ENCODE measurements around the gene PIGQ.

The PIGQ gene

GRCh38 chr16:630249-630814, 60.6 kb downstream of the PIGQ start:
- no peak for DNase-seq (ENCODE audit: low spot score)
- Mint-ChIP-seq H3K4me1 (ENCODE audit: low read depth) (peaks cover 2% of the 10 kb centered on the region), H3K27me3 (ENCODE audit: low read depth) (no peaks in the 10 kb centered on the region), H3K9me3 (no peaks in the 10 kb centered on the region), H3K4me3 (no peak overlapping the region), H3K27ac (no peak overlapping the region), H3K36me3 (ENCODE audit: low read depth) (no peaks in the 10 kb centered on the region)

- no peaks in the 10 kb centered on the region for H3K27me3 Mint-ChIP-seq (ENCODE audit: low read depth)
- H3K9me3 Mint-ChIP-seq: no peaks in the 10 kb centered on the region
- DNase-seq (ENCODE audit: low spot score): no peak
- H3K4me1 Mint-ChIP-seq (ENCODE audit: low read depth): peaks cover 2% of the 10 kb centered on the region
- no peak within 1 kb of the TSS for H3K4me3 Mint-ChIP-seq
- H3K27ac Mint-ChIP-seq: no peak within 1 kb of the TSS
- no peaks in the 10 kb centered on the region for H3K36me3 Mint-ChIP-seq (ENCODE audit: low read depth)
These were observed 61.1 kb downstream of the PIGQ start, which contains the start of gene WFIKKN1 for GRCh38 chr16:630815-631405. Gene WFIKKN1 (plus strand): TSS chr16:630985. CDS start chr16:631254, 269 bp downstream.

GRCh38 chr16:631808-632358, 62.1 kb downstream of the PIGQ start:
- no peak overlapping the region for H3K27ac Mint-ChIP-seq
- H3K4me3 Mint-ChIP-seq: no peak overlapping the region
- H3K36me3 Mint-ChIP-seq (ENCODE audit: low read depth): peaks cover 2% of the 10 kb centered on the region
- no peaks in the 10 kb centered on the region for H3K27me3 Mint-ChIP-seq (ENCODE audit: low read depth)
- H3K4me1 Mint-ChIP-seq (ENCODE audit: low read depth): peaks cover 8% of the 10 kb centered on the region
- DNase-seq (ENCODE audit: low spot score): no peak
- H3K9me3 Mint-ChIP-seq: no peaks in the 10 kb centered on the region

- Mint-ChIP-seq H3K9me3 (no peaks in the 10 kb centered on the region), H3K4me3 (no peak overlapping the region), H3K27ac (no peak overlapping the region), H3K4me1 (ENCODE audit: low read depth) (peaks cover 8% of the 10 kb centered on the region), H3K27me3 (ENCODE audit: low read depth) (no peaks in the 10 kb centered on the region), H3K36me3 (ENCODE audit: low read depth) (peaks cover 2% of the 10 kb centered on the region)
- DNase-seq (ENCODE audit: low spot score): no peak
These were observed 62.9 kb downstream of the PIGQ start for GRCh38 chr16:632486-633335.

GRCh38 chr16:633336-634050, 63.7 kb downstream of the PIGQ start:
- no peak overlapping the region for H3K27ac Mint-ChIP-seq
- H3K27me3 Mint-ChIP-seq (ENCODE audit: low read depth): no peaks in the 10 kb centered on the region
- H3K4me3 Mint-ChIP-seq: no peak overlapping the region
- H3K4me1 Mint-ChIP-seq (ENCODE audit: low read depth): peaks cover 8% of the 10 kb centered on the region
- H3K9me3 Mint-ChIP-seq: no peaks in the 10 kb centered on the region
- H3K36me3 Mint-ChIP-seq (ENCODE audit: low read depth): peaks cover 2% of the 10 kb centered on the region
- no peak for DNase-seq (ENCODE audit: low spot score)

Data from T-helper 2 cell treated with Interferon-gamma antibody and Interleukin-4, amounts not matched to agents 5 μg/mL and 100 μg/mL, for 36 hours (primary cell).